Ovary (tissue), 9 donors: ENCODE data around the gene MLEC. TPM values are rescaled to one million over a fixed set of nuclear protein-coding genes. Genes with fewer than 3 reads are reported as not detected.

Experiments used
- DNase-seq, 5 donors: peaks; one replicate each; pipeline ENCODE4 v3.0.0-alpha.2; 2019 to 2020
- H3K27ac ChIP-seq, 2 donors: fragments of 200-600 bp; one replicate each; pipeline versions ENCODE4 v1.5.1 to v1.8.0; 2019 to 2022
- H3K27me3 ChIP-seq: fragments of 200-600 bp; one replicate; pipeline ENCODE4 v1.8.0; 2022
- H3K36me3 ChIP-seq: fragments of 200-600 bp; sonication (generic); one replicate; pipeline ENCODE4 v1.5.1; 2019
- H3K4me1 ChIP-seq: one replicate; pipeline ENCODE4 v1.8.1; 2013; ENCODE audit warnings: mild to moderate bottlenecking, moderate library complexity; ENCODE audit not compliant: insufficient read depth
- H3K4me3 ChIP-seq: fragments of 200-600 bp; sonication (generic); one replicate; pipeline ENCODE4 v1.5.1; 2017
- H3K9me3 ChIP-seq, 2 donors: fragments of 200-600 bp in 1 of 2; sonication (generic) in 1 of 2; one replicate each; pipeline versions ENCODE4 v1.5.1 to v1.8.1; 2013 to 2019; ENCODE audit warnings: mild to moderate bottlenecking in 1 of 2, moderate library complexity in 1 of 2
- CTCF ChIP-seq, 3 donors: fragments of 450-650 bp in 2 of 3; fragments of 200-600 bp in 1 of 3; IDR thresholded peaks; one replicate each; pipeline versions ENCODE4 v1.5.1 to v1.8.0; 2016 to 2022; ENCODE audit warnings: antibody characterized with exemption in 3 of 3, mild to moderate bottlenecking in 1 of 3
- EP300 ChIP-seq: sonication (generic); formaldehyde crosslinking; IDR thresholded peaks from one replicate; pipeline ENCODE4 v1.6.1; 2017; ENCODE audit warnings: antibody characterized with exemption
- POLR2A ChIP-seq: fragments of 450-650 bp; IDR thresholded peaks from one replicate; pipeline ENCODE4 v1.6.1; 2017; ENCODE audit warnings: antibody characterized with exemption, mild to moderate bottlenecking, moderate library complexity
- WGBS, 3 donors: extraction: QIAGEN DNeasy Blood & Tissue Kit in 1 of 3; methylation state at CpG; one replicate each; pipeline versions ENCODE4 v1.1.5 to v1.1.7; 2013 to 2017; 5-methylcytosine and 5-hydroxymethylcytosine counted together
- intact Hi-C, 4 donors: fragments of 100-400 bp; cut with DNase I; formaldehyde crosslinking; loops; one replicate each; pipeline versions ENCODE4 v1.11.0 to v1.15.1; 2022 to 2023
- polyA plus RNA-seq, 2 donors: library from polyadenylated mRNA; stranded (reverse); fragments of 200-250 nt in 1 of 2; fragments of 350-450 nt in 1 of 2; fragmentation: Illumina TruSeq in 1 of 2; extraction: RNeasy Lipid Tissue Mini Kit (QIAGEN cat#74804) in 1 of 2; gene quantifications; one replicate each; pipeline ENCODE4 v1.2.3, GENCODE V29; 2013 to 2014
- total RNA-seq, 7 donors: library from RNA; depleted of rRNA in 2 of 7; stranded (reverse); fragments of >200 nt in 2 of 7; fragmentation: NEBNext Ultra II Directional in 3 of 7; extraction: Animal tissue kit (Norgen Biotek cat#: 25700) in 3 of 7; gene quantifications; one replicate each; pipeline versions ENCODE4 v1.1.0 to v1.2.4, GENCODE V29; 2016 to 2023
- donor health status: DM: no; HTN: no; CAD: no; lungs with moderate emphysema.
- donor health status: DM: no; HTN: no; CAD: no.
- donor health status: Bipolar disorder and iron deficiency.
- donor health status: DM: yes; HTN: yes; CAD: no.
- donor health status: DM: no; HTN: no; CAD: no.
- donor health status: DM: yes; HTN: yes; CAD: no.

MLEC gene
- total and polyA plus RNA-seq, 9 donors: 29.2 to 169 (median 101) TPM

- no peaks in the 10 kb centered on the region for H3K9me3 ChIP-seq
- H3K27ac ChIP-seq: no peak overlapping the region
- intact Hi-C loops: no loop called here
- H3K27me3 ChIP-seq: no peaks in the 10 kb centered on the region
- no peaks in the 10 kb centered on the region for H3K4me1 ChIP-seq
- H3K4me3 ChIP-seq: no peak overlapping the region
- H3K36me3 ChIP-seq: no peaks in the 10 kb centered on the region
- WGBS, 3 donors: 47 to 56% (median 51%) methylated on average over 5 of the region's 5 CpGs
- TF ChIP-seq CTCF (IDR thresholded peaks at IDR 0.05): no peak
- TF ChIP-seq POLR2A: no peak
- no peak for TF ChIP-seq EP300
- no peak for DNase-seq
These were observed 6.7 kb upstream of the MLEC start for GRCh38 chr12:120680165-120680738.

GRCh38 chr12:120684523-120684932, 2.4 kb upstream of the MLEC start:
- no peak overlapping the region for H3K27ac ChIP-seq
- peaks cover 7% of the 10 kb centered on the region for H3K4me1 ChIP-seq
- H3K4me3 ChIP-seq: no peak overlapping the region
- no peak for TF ChIP-seq POLR2A
- no peak for TF ChIP-seq CTCF (IDR thresholded peaks at IDR 0.05)
- no peak for TF ChIP-seq EP300
- intact Hi-C loops: no loop called here
- H3K27me3 ChIP-seq: no peaks in the 10 kb centered on the region
- WGBS, 3 donors: 58 to 72% (median 63%) methylated on average over 8 of the region's 8 CpGs
- no peaks in the 10 kb centered on the region for H3K36me3 ChIP-seq
- no peak for DNase-seq
- H3K9me3 ChIP-seq: no peaks in the 10 kb centered on the region

- H3K27me3 ChIP-seq: no peaks in the 10 kb centered on the region
- H3K36me3 ChIP-seq: no peaks in the 10 kb centered on the region
- no peaks in the 10 kb centered on the region for H3K9me3 ChIP-seq
- WGBS, 3 donors: 50 to 71% (median 68%) methylated on average over 3 of the region's 3 CpGs
- DNase-seq: no peak
- peaks cover 9% of the 10 kb centered on the region for H3K4me1 ChIP-seq
- intact Hi-C loops: no loop called here
- H3K27ac ChIP-seq: no peak overlapping the region
- TF ChIP-seq CTCF (IDR thresholded peaks at IDR 0.05): no peak
- no peak for TF ChIP-seq EP300
- TF ChIP-seq POLR2A: no peak
- no peak overlapping the region for H3K4me3 ChIP-seq
These were observed 1.4 kb upstream of the MLEC start for GRCh38 chr12:120685522-120685921.

GRCh38 chr12:120686151-120686689, 729 bp upstream of the MLEC start:
- TF ChIP-seq CTCF (IDR thresholded peaks at IDR 0.05) (no peak), EP300 (no peak), POLR2A (no peak)
- H3K36me3 ChIP-seq: no peaks in the 10 kb centered on the region

More at GRCh38 chr12:120686151-120686689, 729 bp upstream of the MLEC start:
- Histone ChIP-seq H3K27ac (peak overlapping the region; percentile 74 to 90), H3K4me1 (peaks cover 9% of the 10 kb centered on the region), H3K4me3 (peak overlapping the region; percentile 92), H3K9me3 (no peaks in the 10 kb centered on the region), H3K27me3 (no peaks in the 10 kb centered on the region)
- 0 to 1% (median 1%) methylated on average over 28 to 46 of the region's 46 CpGs for WGBS, 3 donors
- DNase-seq: peak; percentile 95 to 98 (median 96)
- intact Hi-C loops: no loop called here
